HTERT RPE-1 (cell line): ENCODE measurements around the gene TNFRSF21.
"Not testable (repeated sequence)": the region's sequence is repeated elsewhere in the genome, so short reads cannot be mapped to it uniquely, and the experiment has no call there.

Experiments used
- in situ Hi-C: fragments of 300-500 bp; cut with MboI; formaldehyde crosslinking; loops from 4 replicates; pipeline ENCODE4 v1.14.3; 2020; ENCODE audit warnings: low sequenced_read_pairs

Gene TNFRSF21

DNA sequence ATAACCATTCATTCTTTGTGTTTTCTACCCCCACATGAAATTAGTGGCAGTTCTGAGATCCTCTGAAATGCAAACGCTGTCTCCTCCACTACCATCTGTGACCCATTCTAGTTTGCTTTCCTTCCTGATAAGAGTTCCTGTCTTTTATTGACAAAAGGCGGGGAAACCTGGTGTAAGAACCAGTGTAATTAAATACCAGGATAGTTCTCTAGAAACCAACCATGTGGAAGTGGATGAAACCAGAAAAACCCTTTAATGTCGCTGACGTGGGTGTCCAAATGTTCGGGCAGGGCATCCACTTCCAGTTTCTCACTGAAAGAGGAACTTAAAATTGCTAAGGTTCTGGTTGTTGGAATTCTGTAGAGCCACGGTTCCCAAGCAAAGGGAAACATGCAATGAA is 79.1 kb downstream of the TNFRSF21 start:
- in situ Hi-C loops = no loop called here

DNA sequence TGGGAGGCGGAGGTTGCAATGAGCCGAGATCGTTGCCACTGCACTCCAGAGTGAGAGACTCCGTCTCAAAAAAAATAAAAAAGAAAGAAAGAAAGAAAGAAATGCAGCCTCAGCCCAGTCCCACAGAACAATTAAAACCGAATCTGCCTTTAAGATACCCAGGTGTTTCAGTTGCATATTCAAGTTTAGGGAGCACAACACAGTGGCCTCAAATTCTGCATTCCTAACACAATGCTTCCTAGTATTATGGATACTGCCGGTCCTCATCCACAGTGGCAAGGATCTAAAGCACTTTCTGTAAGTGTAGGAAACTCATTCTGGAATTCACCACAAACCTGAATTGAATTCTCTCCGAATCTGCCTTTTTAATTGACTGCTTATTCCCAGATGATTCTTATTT is 80.5 kb downstream of the TNFRSF21 start:
- in situ Hi-C loops = no loop called here

- in situ Hi-C loops = not testable (repeated sequence)
Measured at GRCh38 chr6:47228093-47228492, 81.6 kb downstream of the TNFRSF21 start.

- in situ Hi-C loops = not testable (repeated sequence)
Measured at GRCh38 chr6:47223251-47223650, 86.5 kb downstream of the TNFRSF21 start.

- in situ Hi-C loops = no loop called here
Measured at GRCh38 chr6:47221565-47221964, 88.1 kb downstream of the TNFRSF21 start.

DNA sequence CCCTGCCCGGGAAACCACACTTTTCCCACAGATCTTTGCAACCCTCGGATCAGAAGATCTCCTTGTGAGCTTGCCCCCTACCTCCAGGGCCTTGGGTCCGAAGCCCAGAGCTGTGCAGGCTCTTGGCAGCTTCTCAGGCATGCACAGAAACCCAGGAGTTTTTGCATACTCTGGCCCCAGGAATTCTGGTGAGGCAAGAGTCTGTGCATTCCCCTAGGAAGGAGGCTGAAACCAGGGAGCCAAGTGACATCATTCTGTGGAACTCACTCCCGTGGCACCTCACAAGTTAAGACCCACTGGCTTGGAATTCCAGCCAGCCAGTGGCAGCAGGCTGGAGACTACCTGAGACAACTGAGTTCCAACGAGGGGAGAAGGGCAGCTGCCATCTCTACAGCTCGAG is 100.1 kb downstream of the TNFRSF21 start:
- in situ Hi-C loops = no loop called here

GRCh38 chr6:47207261-47207660 is 102.4 kb downstream of the TNFRSF21 start:
- in situ Hi-C loops = no loop called here

DNA sequence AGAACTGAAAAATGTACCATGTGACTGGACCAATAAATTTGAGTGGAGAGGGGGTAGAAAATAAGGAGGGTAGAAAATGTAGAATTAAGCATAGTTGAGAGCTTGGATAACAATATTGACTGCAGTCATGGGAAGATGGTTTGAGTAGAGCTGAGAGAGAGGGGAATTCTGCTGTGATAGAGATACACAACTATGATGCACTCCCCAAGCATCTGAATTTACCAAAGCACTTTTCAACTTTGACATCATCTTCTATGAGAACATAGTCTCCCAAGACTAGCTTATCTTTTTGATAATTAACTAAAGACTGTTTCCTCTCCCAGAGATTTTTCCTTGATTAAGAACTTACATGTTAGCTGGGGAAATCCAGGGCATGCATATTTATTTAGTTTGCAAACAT is 103.1 kb downstream of the TNFRSF21 start:
- in situ Hi-C loops = no loop called here

DNA sequence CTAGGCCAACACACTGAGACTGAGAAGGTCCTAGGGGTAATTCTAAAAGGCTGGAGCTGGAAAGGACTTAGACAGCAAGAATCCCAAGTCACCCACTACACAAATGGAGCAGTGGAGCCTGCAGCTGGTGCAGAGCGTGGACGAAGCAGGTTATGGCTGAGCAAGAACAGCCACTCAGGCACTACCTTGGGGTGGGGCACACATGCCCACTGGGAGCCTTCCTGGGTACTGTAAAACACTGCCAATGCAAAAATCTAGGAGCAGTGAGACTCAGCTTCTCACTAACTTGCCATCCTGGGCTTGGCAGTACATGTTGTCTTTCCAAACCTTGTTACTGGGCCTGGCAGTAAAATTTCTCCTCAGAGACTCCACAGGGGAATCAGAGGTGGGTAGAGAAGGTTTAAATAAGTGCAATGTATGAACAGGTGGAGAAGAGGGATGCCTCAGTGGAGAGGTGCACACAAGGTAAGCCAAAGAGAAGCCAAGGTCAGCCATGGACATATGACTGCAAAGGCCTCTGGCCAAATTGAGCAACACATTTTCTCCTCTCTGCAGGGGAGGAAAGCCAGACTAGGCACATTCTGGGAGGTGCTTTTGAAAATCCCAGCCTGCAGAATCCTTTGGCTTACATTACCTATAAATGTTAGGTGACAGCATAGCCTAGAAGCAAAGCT is 105.6 kb downstream of the TNFRSF21 start:
- in situ Hi-C loops = no loop called here

GRCh38 chr6:47203266-47203937 is 106.3 kb downstream of the TNFRSF21 start:
- in situ Hi-C loops = no loop called here

- in situ Hi-C loops = no loop called here
Measured at GRCh38 chr6:47202644-47203205, 107.0 kb downstream of the TNFRSF21 start.

- in situ Hi-C loops = no loop called here
Measured at GRCh38 chr6:47200536-47201334, 109.0 kb downstream of the TNFRSF21 start.

DNA sequence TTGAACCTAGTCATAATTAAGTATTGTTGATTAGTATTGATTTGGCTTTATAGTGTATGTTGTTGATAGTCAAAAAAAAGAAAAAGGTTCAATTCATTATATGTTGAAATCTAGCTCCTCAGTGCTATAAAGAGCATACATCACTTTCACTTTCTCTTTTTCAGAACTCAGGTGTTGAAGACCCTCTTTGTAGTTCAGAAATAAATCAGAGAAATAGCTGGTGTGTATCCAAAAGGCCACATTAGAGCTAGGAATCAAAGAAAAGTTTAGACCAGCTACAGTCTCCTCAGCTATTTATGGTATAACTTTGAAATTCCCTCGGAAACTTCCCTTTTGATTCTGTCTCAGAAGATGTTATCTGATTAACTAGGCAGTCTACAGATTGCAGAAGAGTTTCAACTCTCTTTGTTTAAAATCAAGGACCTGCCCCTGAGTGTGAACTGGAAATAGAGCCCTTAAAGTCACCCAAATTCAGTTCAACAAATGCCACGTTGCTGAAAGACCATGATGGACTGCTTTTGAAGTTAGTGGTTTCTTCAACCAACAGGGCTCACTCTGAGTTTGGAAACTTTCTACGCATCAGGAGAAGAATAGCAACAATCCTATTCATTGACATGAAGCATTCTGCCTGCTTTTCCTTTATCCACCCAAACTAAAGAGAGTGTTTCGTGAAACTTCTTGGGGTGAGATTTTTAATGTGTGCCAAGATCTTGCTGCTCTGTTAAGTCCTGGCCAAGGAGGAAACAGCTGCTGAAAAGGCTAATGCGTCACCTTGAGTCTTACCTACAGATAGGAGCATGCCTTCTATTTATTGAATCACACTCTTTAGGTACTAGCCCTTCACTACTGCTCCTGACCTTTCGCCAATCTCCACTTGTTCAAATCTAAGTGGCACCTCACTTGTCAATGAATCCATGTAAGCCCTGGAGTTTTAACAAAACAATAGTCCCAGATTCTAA is 111.7 kb downstream of the TNFRSF21 start:
- in situ Hi-C loops = no loop called here

- in situ Hi-C loops = no loop called here
Measured at GRCh38 chr6:47196113-47196512, 113.6 kb downstream of the TNFRSF21 start.

- in situ Hi-C loops = no loop called here
Measured at GRCh38 chr6:47195011-47195650, 114.6 kb downstream of the TNFRSF21 start.

GRCh38 chr6:47188588-47189021 is 121.1 kb downstream of the TNFRSF21 start:
- in situ Hi-C loops = no loop called here

- in situ Hi-C loops = no loop called here
Measured at GRCh38 chr6:47187893-47188587, 121.7 kb downstream of the TNFRSF21 start.

- in situ Hi-C loops = no loop called here
Measured at GRCh38 chr6:47187113-47187512, 122.6 kb downstream of the TNFRSF21 start.

- in situ Hi-C loops = no loop called here
Measured at GRCh38 chr6:47182291-47182957, 127.3 kb downstream of the TNFRSF21 start.
